ENCODE measurements around the gene DEXI.

Gene DEXI

DNA sequence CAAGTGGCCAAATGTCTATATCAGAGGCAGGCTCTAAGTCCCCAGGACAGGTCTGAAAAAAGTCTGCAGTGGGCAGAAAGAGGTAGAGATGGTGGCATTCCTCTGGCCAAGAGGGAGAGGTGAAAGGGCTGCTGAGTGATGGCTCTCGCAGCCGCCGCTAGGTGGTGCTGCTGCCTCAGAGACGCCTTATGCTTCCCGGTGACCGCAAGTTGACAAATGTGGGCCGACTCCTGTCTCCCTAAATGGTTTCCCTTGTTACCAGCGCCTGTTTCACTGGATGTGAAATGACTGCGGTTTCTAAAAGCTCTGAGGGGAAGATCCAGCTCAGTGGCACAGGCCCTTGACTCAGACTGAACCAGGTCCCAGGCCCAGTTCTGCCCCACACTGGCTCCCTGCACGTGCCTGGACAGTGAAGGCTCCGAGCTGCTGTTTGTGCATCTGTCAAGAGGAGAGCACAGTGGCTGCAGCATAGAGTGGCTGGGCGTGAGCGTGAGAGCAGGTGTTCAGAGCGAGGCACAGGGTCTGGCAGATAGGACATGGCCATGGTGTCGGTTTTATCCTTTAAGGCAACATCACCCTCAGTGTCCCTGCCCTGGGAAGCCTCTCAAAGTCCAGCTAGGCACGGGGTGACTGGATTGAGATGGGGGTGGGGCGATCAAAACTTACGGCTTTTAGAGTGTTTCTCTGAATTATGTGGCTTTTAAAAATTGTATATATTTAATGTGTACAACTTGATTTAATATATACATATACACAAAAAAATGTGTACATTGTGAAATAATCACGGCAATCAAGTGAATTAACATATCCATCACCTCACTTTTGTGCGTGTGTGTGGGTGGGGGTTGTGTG is 22.0 kb upstream of the DEXI start:
- peak; percentile 92 for ATAC-seq
- TF ChIP-seq BACH2 (CRISPR knock-in tag; IDR thresholded peaks at IDR 0.05; ENCODE audit: borderline replicate concordance), result no peak
- TF ChIP-seq OSR1 (CRISPR knock-in tag; IDR thresholded peaks at IDR 0.05), result no peak
- TF ChIP-seq ARNTL (CRISPR knock-in tag; IDR thresholded peaks at IDR 0.05; ENCODE audit: borderline replicate concordance, low read depth), result no peak
- TF ChIP-seq, protein P1, sequence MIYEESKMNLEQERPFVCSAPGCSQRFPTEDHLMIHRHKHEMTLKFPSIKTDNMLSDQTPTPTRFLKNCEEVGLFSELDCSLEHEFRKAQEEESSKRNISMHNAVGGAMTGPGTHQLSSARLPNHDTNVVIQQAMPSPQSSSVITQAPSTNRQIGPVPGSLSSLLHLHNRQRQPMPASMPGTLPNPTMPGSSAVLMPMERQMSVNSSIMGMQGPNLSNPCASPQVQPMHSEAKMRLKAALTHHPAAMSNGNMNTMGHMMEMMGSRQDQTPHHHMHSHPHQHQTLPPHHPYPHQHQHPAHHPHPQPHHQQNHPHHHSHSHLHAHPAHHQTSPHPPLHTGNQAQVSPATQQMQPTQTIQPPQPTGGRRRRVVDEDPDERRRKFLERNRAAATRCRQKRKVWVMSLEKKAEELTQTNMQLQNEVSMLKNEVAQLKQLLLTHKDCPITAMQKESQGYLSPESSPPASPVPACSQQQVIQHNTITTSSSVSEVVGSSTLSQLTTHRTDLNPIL (CRISPR knock-in tag; IDR thresholded peaks at IDR 0.05; ENCODE audit: low read depth), result no peak
- no peak for TF ChIP-seq ZNF8 (CRISPR knock-in tag; IDR thresholded peaks at IDR 0.05)
- TF ChIP-seq, protein P2, sequence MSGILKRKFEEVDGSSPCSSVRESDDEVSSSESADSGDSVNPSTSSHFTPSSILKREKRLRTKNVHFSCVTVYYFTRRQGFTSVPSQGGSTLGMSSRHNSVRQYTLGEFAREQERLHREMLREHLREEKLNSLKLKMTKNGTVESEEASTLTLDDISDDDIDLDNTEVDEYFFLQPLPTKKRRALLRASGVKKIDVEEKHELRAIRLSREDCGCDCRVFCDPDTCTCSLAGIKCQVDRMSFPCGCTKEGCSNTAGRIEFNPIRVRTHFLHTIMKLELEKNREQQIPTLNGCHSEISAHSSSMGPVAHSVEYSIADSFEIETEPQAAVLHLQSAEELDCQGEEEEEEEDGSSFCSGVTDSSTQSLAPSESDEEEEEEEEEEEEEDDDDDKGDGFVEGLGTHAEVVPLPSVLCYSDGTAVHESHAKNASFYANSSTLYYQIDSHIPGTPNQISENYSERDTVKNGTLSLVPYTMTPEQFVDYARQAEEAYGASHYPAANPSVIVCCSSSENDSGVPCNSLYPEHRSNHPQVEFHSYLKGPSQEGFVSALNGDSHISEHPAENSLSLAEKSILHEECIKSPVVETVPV (CRISPR knock-in tag; IDR thresholded peaks at IDR 0.05), result no peak
- no peak for TF ChIP-seq ZNF70 (CRISPR knock-in tag; IDR thresholded peaks at IDR 0.05)
- no peak for TF ChIP-seq TCF4 (CRISPR knock-in tag; IDR thresholded peaks at IDR 0.05; ENCODE audit: borderline replicate concordance)
- no peak for TF ChIP-seq ZFP30 (CRISPR knock-in tag; IDR thresholded peaks at IDR 0.05)
- no peak for TF ChIP-seq RARB (CRISPR knock-in tag; IDR thresholded peaks at IDR 0.05)
- no peak for TF ChIP-seq TOX (CRISPR knock-in tag; IDR thresholded peaks at IDR 0.05; ENCODE audit: borderline replicate concordance)
- TF ChIP-seq ESRRG (CRISPR knock-in tag; IDR thresholded peaks at IDR 0.05), result no peak
- TF ChIP-seq, protein P3, sequence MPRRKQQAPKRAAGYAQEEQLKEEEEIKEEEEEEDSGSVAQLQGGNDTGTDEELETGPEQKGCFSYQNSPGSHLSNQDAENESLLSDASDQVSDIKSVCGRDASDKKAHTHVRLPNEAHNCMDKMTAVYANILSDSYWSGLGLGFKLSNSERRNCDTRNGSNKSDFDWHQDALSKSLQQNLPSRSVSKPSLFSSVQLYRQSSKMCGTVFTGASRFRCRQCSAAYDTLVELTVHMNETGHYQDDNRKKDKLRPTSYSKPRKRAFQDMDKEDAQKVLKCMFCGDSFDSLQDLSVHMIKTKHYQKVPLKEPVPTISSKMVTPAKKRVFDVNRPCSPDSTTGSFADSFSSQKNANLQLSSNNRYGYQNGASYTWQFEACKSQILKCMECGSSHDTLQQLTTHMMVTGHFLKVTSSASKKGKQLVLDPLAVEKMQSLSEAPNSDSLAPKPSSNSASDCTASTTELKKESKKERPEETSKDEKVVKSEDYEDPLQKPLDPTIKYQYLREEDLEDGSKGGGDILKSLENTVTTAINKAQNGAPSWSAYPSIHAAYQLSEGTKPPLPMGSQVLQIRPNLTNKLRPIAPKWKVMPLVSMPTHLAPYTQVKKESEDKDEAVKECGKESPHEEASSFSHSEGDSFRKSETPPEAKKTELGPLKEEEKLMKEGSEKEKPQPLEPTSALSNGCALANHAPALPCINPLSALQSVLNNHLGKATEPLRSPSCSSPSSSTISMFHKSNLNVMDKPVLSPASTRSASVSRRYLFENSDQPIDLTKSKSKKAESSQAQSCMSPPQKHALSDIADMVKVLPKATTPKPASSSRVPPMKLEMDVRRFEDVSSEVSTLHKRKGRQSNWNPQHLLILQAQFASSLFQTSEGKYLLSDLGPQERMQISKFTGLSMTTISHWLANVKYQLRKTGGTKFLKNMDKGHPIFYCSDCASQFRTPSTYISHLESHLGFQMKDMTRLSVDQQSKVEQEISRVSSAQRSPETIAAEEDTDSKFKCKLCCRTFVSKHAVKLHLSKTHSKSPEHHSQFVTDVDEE (CRISPR knock-in tag; IDR thresholded peaks at IDR 0.05), result no peak
- TF ChIP-seq POU6F1 (CRISPR knock-in tag; IDR thresholded peaks at IDR 0.05; ENCODE audit: borderline replicate concordance, low read depth), result no peak
- no peak for TF ChIP-seq ZNF565 (CRISPR knock-in tag; conservative IDR thresholded peaks at IDR 0.05; ENCODE audit: low read depth)
- no peak for TF ChIP-seq PATZ1 (CRISPR knock-in tag; IDR thresholded peaks at IDR 0.05; ENCODE audit: borderline replicate concordance)

GRCh38 chr16:10961231-10961630 is 19.0 kb upstream of the DEXI start:
- no peak for TF ChIP-seq BACH2 (CRISPR knock-in tag; IDR thresholded peaks at IDR 0.05; ENCODE audit: borderline replicate concordance)
- no peak for TF ChIP-seq ZFP30 (CRISPR knock-in tag; IDR thresholded peaks at IDR 0.05)
- no peak for TF ChIP-seq OSR1 (CRISPR knock-in tag; IDR thresholded peaks at IDR 0.05)
- no peak for TF ChIP-seq PPARA (CRISPR knock-in tag; IDR thresholded peaks at IDR 0.05; ENCODE audit: borderline replicate concordance)
- no peak for TF ChIP-seq TOX (CRISPR knock-in tag; IDR thresholded peaks at IDR 0.05; ENCODE audit: borderline replicate concordance)
- no peak for TF ChIP-seq POU6F1 (CRISPR knock-in tag; IDR thresholded peaks at IDR 0.05; ENCODE audit: borderline replicate concordance, low read depth)
- no peak for TF ChIP-seq TCF4 (CRISPR knock-in tag; IDR thresholded peaks at IDR 0.05; ENCODE audit: borderline replicate concordance)
- TF ChIP-seq ZNF565 (CRISPR knock-in tag; conservative IDR thresholded peaks at IDR 0.05; ENCODE audit: low read depth), result no peak
- TF ChIP-seq ESRRG (CRISPR knock-in tag; IDR thresholded peaks at IDR 0.05), result no peak
- no peak for TF ChIP-seq ZNF70 (CRISPR knock-in tag; IDR thresholded peaks at IDR 0.05)
- TF ChIP-seq, protein P2 (CRISPR knock-in tag; IDR thresholded peaks at IDR 0.05), result no peak
- TF ChIP-seq, protein P3 (CRISPR knock-in tag; IDR thresholded peaks at IDR 0.05), result no peak
- TF ChIP-seq ARNTL (CRISPR knock-in tag; IDR thresholded peaks at IDR 0.05; ENCODE audit: borderline replicate concordance, low read depth), result no peak
- TF ChIP-seq, protein P1 (CRISPR knock-in tag; IDR thresholded peaks at IDR 0.05; ENCODE audit: low read depth), result no peak
- TF ChIP-seq CSDC2 (CRISPR knock-in tag; IDR thresholded peaks at IDR 0.05), result no peak
- peak; percentile 73 for ATAC-seq

Data from SK-N-SH treated with all-trans-retinoic acid at 6 μM for 48 hours (cell line).